Activated CD4-positive, alpha-beta T cell treated with anti-CD3 and anti-CD28 coated beads for 24 hours (primary cell): ENCODE measurements around the gene IL1RL1.

Source experiments
- DNase-seq, 2 donors: peaks; one replicate each; pipeline ENCODE4 v3.0.0-alpha.2; 2020; ENCODE audit warnings: low read depth in 2 of 2

Gene IL1RL1

DNA sequence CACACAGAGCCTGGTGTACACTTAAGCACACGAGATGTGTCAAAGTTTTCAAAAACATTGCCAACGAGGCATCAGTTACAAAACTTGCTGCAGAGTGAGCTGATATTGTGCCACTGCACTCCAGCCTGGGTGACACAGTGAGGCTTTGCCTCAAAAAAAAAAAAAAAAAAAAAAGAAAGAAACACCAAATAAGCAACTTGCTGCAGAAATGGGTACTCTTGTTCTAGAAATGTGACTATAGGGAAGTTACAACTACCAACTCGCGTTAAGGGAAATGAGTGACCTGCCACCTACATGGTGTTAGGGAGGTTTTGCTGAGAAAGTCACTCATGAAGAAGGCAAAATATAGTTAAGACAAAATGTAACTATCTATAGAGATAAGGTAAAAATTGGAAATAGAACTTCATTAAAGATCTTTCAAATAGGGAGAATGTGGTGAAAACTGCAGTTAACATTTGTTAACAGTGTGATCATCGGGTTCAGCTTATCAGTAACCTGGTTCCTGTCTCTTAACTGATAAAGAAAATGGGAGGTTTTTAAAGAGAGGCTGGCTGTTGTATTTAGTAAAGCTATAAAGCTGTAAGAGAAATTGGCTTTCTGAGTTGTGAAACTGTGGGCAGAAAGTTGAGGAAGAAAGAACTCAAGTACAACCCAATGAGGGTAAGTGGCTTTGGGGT is at the start of gene IL1RL1:
IL1RL1 (plus strand) TSS at position 600 of the 677 bp plus-strand sequence. CDS start 26,702 bp downstream, outside the sequence.
- DNase-seq = no peak

DNA sequence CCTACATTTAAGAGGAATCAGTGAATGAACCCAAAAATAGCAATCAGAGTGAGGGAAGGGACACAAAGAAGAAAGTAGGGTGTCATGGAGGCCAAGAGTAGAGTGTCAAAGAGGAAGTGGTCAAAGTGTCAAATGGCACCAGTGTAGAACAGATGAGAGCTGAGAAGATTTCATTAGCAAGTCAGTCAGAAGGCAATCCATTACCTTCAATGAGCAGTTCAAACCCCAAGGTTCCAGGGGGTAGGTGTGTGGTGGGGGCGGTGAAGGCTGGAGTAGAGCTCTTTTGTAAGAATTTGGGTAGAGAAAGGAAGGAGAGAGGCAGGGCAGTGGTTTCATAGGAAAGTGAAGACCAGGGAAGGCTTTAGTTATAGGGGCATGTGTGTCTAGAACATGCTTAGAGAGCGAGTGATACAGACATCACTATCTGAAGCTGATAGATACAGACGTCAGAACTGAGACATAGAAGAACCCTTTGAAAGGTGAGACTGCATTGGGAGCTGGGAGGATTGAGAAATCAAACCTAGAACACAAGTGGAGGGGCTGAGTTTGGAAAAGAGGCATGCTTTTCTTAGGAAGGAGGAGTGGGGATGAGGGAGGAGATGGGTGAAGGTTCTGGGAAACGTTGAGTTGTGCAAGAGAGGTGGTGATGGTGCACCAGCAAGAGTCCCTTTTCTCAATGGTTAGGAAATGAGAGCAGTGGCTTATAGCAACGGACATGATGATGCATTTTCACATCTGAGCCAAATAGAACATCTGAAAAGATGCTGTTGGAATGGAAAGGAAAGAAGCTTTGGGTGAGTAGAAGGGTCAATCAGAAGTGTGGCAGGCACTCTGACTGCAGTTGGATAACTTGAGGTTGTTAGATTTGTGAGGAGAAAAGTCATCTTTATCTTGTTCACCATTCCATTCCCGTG is 48.9 kb upstream of the IL1RL1 start:
- DNase-seq = no peak

DNA sequence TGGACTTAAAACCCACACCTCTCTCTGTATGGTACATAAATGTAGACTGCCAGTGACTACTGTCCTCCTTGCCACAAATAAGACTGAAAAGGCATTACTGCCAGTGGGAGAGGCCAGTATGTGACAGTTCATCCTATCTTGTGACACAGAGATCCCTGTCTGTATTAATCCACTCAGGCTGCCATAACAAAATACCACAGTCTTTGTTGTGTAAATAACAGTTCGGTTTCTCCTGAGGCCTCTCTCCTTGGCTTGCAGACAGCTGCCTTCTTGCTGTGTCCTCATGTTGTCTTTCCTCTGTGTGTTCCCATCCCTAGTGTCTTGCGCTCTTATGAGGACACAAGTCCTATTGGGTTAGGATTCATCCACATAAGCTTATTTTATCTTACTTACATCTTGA is 46.4 kb upstream of the IL1RL1 start:
- no peak for DNase-seq

DNA sequence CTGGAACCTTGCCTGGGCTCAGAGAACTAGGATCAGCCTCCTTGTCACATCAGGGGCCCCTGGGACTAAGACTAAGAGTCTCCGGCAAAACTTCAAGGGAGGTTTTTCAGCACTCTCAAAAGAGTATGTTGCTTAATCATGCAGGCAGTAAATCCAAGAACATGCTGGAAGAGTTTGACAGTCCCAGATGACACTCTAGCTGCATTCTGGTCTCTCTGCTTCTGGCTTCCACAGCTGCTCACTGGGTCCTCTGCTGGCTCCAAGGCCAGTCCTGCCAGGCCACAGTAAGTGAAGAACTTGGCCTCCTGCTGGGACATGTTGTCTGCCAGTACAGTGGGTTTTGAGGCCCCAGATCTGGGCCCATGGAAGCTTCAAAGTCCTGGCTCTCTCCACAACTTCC is 45.2 kb upstream of the IL1RL1 start:
- no peak for DNase-seq

DNA sequence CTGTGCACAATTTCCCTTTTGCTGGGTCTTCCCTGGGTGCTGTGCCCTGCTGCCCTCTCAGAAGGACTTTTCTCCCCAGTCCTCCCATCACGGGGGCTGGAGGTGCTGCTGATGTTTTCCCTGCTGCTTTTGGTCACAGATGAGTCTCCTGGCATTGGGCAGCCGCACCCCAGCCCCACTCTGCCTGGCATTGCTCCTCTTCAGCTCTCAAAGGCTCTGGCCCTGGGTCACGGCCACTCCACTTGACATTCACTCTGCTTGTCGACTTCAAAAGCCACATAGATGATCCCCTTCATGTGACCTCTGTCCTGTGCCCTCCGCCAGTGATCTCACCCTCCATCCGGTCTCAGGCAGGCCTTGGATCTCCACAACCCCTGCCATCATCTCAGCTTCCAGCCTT is 43.6 kb upstream of the IL1RL1 start:
- DNase-seq = no peak

DNA sequence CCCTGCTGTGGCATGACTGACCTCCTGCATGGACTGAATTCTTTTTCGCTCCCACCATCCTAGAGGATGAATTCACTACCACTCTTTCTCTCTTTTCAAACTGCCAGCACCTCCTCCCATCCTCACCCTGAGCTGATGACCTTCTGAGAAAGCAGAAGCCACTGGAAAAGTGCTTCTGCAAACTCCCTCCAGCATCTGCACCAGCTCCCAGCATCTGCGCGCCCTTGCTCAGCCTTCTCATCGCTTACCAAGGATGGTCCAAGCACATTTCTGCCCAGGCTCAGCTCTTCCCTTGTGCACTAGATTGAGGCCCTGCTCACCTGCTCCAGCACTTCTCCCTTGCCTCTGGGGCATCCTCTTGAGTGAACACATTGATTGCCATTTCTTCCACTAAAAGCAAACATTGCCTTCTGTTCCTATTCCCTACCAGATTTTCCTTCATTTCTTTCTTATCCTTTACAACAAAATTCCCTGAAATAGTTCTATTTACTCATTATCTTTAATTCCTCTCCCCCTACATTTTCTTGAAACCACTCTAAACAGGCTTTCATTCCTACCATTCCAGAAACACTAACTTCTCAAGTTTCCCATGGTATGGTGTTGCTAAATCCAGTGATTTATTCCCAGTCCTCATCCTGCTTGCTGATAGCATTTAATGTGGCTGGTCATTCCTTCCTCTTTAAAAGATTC is 42.7 kb upstream of the IL1RL1 start:
- DNase-seq = no peak

DNA sequence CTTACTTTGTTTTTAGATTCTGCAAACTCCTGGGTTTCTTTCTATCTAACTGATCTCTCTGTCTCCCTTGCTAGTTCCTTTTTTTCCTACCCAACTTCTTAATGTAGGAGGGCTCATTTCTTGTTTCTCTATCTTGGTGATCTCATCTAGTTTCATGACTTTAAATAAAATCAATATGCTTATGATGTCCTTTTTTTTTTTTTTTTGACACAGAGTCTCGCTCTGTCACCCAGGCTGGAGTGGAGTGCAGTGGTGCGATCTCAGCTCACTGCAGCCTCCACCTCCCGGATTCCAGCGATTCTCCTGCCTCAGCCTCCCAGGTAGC is 42.2 kb upstream of the IL1RL1 start:
- DNase-seq = no peak

DNA sequence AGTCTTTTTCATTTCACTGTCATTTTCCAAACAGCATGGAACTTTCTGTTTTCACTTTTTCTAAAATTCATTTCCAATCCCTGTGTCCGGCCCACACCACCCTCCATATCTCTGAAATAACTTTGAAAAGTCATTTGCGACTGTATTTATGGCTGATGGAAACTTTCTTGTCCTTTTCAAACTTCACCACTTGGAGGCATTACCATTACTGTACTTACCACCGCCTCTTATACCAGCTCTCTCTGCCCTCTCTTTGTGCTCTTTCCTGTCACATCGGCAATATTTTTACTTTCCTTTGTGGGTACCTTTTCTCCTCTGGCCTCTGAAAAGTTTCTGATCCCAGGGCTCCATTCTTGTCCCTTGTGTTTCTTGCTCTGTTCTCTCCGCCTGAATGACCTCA is 39.5 kb upstream of the IL1RL1 start:
- DNase-seq = no peak

DNA sequence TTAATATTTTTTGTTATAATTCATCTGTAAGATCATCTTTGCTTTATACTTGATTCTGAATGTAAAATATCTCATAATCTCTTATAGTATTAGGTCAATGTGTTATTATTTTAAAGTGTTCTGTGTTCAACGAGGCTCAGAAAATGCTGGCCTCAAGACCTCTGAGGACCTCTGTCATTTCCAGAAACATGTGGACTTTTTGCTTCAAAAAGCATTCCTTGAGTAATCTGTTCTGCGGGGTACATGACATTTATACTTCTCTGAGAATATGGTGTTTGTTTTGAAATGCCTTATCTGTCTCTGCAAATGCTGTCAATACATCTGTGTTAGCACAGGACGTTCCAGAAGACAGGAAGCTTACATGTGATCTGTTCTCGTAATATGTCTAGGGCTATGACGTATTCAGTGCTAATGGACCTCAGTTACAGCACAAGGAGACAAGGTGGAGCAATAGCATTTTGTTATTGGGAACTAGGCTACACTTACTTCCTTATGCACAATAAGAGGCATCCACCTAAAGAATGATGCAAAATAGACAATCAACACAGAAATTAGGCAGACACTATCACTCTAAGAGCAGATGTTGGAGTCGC is 37.6 kb upstream of the IL1RL1 start:
- no peak for DNase-seq

DNA sequence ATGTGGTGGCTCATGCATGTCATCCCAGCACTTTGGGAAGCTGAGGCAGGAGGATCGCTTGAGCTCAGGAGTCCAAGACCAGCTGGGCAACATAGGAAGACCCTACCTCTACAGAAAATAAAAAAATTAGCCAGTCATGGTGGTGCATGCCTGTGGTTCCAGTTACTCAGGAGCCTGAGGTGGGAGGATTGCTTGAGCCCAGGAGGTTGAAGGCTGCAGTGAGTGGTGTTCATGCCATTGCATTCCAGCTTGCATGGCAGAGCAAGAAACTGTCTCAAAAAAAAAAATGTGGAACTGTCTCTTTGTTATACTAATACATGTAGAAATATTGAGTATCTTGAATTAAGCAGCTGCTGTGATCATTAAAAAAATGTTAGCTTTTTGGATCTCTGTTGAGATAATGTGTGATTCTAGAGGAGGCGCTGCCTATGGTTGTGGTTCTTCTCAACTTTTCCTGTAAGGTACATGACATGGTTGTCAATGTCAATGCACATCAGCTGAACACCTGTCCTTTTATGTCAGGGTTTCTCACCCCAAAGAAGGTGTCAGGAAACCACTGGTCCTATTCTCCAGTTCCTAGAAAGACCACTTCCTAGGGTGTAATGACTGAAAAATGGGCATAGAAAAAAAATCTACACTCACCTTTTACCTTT is 34.7 kb upstream of the IL1RL1 start:
- no peak for DNase-seq

DNA sequence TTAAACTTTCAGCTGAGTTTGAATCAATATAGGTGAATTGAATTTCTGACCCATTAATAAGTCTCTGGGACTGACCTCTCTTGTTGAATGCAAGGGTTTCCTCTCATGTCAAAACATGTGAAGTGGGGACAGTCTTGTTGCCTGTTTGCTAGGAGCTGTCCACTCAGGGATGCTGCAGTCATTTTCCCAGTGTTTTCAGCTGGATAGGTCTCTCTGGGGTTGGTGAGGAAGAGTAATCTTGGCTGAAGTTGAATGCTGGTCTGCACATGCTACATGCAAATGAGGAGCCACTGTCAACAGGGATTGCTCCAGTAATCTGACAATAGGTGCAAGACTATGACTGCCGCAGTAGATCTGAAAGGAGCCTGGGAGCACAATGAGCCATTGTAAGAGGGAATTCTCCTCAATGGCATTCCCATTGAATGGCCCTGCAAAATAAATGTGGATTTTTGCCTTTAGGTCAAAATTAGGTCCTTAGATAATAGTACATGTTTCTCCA is 34.1 kb upstream of the IL1RL1 start:
- no peak for DNase-seq

DNA sequence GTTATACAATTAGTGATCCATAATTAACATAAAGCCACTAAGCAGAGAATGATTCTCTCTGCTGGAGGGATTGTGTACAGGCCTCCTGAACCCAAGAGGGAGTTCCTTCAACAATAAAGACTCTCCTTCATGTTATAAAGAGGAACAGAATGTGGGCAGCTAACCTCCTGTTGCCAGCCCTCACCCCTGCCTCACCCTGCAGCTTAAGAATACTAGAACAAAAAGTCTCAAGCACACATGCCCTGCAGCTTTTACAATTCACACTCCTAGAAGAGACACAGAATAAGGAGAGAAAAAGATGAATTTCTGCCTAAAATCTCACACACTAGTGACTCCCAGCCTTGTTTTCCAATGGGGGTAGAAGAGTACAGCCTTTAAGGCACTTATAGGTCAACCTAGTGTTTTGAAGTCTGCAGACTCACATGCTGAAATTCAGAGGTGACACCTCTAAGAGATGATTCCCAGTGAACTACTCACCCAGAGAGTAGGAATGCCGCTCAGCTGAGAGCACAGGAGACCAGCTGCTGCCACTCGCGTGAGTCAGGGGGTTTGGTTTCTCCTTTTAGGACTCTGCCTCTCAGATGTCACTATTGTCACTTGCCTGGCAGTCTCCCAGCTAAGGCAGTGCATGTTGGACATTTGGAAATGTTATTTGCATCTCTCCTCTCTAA is 32.5 kb upstream of the IL1RL1 start:
- no peak for DNase-seq

DNA sequence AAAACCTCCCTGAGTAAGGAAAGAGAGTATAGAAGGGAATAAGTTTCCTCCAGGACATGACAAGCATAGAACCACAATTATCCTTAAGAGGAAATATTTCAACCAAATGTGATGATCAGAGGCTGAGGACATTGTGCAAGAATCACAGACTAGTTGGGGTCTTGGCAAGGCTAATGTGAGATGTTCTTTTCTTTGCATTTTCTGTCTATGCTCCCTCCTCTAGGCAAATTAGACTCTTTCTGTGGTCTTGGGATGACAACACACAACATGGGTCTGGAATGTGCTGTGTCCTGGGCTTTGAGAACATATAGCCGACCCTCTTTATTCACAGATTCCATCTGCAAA is 32.0 kb upstream of the IL1RL1 start:
- no peak for DNase-seq

DNA sequence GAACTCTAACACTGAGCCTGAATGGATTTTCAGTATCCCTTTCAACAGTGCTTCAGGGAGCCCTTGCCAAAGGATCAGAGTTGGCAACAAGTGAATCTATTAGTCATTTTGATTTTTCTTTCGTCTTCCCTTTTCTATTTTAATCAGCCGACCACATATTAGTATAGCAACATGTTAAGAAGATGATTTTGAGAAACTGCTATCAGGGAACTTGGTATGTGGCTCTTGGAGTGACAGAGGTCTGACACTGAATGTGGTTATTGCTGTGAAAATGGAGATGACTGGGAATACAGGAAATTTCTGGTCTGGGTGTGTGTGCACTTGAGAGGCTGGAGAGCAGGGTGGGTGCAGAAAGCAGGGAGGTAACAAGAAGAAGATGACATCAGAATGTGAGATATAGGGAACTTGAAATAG is 28.7 kb upstream of the IL1RL1 start:
- DNase-seq = no peak

DNA sequence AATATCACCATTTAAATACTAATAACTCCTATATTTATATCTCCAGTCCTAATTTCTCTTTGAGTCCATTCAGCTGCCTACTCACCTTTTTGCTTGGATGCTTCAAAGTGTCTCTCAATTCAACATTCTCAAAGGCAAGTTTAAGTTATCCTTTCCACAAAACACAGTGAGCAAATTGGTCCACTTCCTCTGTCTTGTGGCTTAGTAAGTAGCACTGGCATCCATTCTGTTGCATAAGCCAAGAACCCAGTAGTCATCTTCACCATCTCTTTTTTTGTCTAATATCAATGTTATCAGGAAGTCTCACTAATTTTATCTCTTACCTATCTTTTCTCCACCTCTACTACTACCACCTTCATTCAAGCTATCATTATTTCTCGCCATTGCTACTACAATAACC is 27.4 kb upstream of the IL1RL1 start:
- DNase-seq = no peak

DNA sequence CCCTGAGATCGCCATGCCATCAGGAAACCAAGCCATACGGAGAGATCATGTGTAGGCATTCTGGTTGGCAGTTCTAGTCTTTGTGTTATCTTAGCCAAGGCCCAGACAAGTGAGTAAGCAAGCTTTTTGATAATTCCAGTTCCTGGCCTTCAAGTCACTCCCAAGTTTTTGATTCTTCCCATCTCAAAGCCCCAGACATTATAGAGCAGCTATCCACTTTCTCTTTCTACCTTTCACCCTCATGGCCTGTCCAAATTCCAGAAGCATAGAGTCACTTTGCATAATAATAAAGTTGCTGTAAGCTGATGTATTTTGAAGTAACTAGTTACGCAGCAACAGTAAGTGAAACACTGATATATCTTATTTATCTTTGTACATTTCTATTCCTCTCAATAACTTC is 26.8 kb upstream of the IL1RL1 start:
- no peak for DNase-seq

DNA sequence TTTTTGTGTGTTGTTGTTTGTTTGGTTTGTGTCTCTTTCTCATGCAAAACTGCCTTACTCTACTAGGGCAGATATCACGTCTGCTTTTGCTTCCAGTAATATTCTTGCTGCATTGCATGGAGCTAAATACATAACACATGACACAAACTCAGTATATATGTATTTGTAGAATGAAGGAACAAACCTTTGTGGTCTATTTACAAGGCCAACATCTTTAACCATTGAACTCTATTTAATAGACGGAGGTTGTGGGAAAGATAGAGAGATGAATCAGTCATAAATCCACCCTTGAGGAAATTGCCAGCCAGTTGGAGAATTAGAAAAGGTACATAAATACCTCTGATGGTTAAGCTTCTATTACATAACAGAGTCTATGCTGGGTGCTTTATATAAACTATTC is 26.0 kb upstream of the IL1RL1 start:
- no peak for DNase-seq

DNA sequence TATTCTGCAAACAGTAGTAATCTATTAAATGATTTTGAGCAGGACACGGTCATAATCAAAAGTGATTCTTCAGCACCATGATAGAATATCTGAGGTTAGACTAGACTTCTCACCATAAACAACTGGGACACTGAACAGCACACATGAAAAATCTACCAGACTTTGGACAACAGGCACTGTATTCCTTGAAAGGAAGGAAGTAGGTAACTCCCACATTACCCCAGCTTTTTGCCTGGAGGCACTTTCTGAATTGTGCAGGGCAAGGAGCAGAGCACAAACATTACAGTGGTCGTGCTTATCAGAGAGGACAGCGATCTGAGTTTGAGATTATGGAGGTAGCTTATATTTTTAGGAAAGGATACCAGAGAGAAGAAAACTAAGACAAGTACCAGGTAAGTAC is 25.3 kb upstream of the IL1RL1 start:
- DNase-seq = no peak

DNA sequence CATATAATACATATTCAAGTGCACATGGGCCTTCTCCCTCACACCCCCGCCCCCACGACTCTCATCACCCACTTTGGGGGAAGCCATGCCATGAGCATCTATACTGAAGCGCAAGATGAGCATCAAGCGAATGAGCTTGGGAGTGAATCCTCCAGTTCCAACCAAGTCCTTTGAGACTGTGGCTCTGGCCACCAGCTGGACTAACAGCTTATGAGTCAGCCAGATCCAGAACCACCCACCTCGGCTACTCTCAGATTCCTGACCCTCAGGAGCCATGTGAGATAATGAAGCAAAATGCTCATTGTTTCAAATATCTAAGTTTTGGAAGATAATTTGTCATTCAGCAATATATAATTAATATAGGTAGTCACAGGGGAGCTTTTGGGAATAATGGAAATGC is 22.2 kb upstream of the IL1RL1 start:
- no peak for DNase-seq

DNA sequence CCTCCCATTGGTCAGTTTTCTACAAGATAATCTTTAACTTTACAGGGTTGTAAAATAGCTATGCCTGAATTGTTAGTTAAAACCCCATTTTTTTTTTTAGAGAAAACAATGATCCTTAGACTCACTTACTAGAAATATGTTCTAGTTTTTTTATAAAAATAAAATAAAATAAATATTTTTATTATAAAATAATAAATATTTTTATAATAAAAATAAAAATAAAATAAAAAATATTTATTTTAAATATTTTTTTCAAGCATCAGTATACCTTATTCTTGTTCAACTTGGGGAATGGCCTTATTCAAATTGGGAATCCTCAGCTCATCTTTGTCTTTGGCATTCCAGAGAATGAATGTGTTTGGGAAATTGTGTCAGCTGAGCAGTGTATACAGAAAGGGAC is 20.8 kb upstream of the IL1RL1 start:
- DNase-seq = no peak
